PC-9 (cell line): Measurements from ENCODE around the gene SOX13. TPM values are rescaled to one million over a fixed set of nuclear protein-coding genes. Genes with fewer than 3 reads are reported as not detected.

ENCODE experiments used
- BruUV-seq: library from RNA; stranded (reverse); fragments of 400-500 nt; replicated peaks from 2 replicates; lab custom pipeline; 2021; lab: Mats Ljungman, UMichigan
- CTCF ChIA-PET: fragments of 300-600 bp; sonication (Branson Sonifier 250); formaldehyde crosslinking; loops from one replicate; lab custom pipeline; 2022; ENCODE audit warnings: antibody characterized with exemption; lab: Charles Lee
- POLR2A ChIA-PET: fragments of 300-600 bp; sonication (Branson Sonifier 250); formaldehyde crosslinking; loops from one replicate; lab custom pipeline; 2022; ENCODE audit warnings: antibody characterized with exemption; ENCODE audit not compliant: unreplicated experiment; lab: Charles Lee
- DNase-seq, 2 experiments: peaks; one replicate each; pipeline versions ENCODE4 v3.0.0 to v3.0.0-alpha.2; 2015 to 2022; ENCODE audit warnings: mixed read lengths in 1 of 2
- H2AFZ ChIP-seq: fragments of 200-600 bp; sonication (generic); 2 replicates; pipeline ENCODE4 v1.8.1; 2017; ENCODE audit warnings: antibody characterized with exemption
- H3F3A ChIP-seq: fragments of 200-600 bp; sonication (generic); 2 replicates; pipeline ENCODE4 v1.8.1; 2017; ENCODE audit warnings: antibody characterized with exemption, mild to moderate bottlenecking, low read depth; ENCODE audit not compliant: insufficient read depth
- H3K27ac ChIP-seq: fragments of 200-600 bp; sonication (generic); 2 replicates; pipeline ENCODE4 v1.6.1; 2016; ENCODE audit warnings: mixed run types
- H3K27me3 ChIP-seq: fragments of 200-600 bp; sonication (generic); 2 replicates; pipeline ENCODE4 v1.6.1; 2016; ENCODE audit warnings: low read depth, mixed run types; ENCODE audit not compliant: insufficient read depth
- H3K36me3 ChIP-seq: fragments of 200-600 bp; sonication (generic); 2 replicates; pipeline ENCODE4 v1.6.1; 2016; ENCODE audit warnings: low read depth, mixed run types
- H3K4me1 ChIP-seq: fragments of 200-600 bp; sonication (generic); replicated peaks from 2 replicates; pipeline ENCODE4 v1.6.1; 2016; ENCODE audit warnings: mixed run types; ENCODE audit not compliant: insufficient read depth
- H3K4me2 ChIP-seq: fragments of 200-600 bp; sonication (generic); 2 replicates; pipeline ENCODE4 v1.6.1; 2017; ENCODE audit warnings: mixed run types
- H3K4me3 ChIP-seq: fragments of 200-600 bp; sonication (generic); 2 replicates; pipeline ENCODE4 v1.6.1; 2016; ENCODE audit warnings: mixed run types
- H3K79me2 ChIP-seq: fragments of 200-600 bp; sonication (generic); 2 replicates; pipeline ENCODE4 v1.6.1; 2017; ENCODE audit warnings: low read depth, mixed run types
- H3K9me2 ChIP-seq: fragments of 200-600 bp; sonication (generic); 2 replicates; pipeline ENCODE4 v1.8.1; 2017; ENCODE audit warnings: mild to moderate bottlenecking; ENCODE audit not compliant: insufficient read depth
- H3K9me3 ChIP-seq: fragments of 200-600 bp; sonication (generic); 2 replicates; pipeline ENCODE4 v1.8.1; 2016; ENCODE audit warnings: low read depth; ENCODE audit not compliant: insufficient read depth
- H4K20me1 ChIP-seq: fragments of 200-600 bp; sonication (generic); 2 replicates; pipeline ENCODE4 v1.8.1; 2017; ENCODE audit not compliant: insufficient read depth
- EZH2 ChIP-seq: fragments of 200-600 bp; sonication (generic); IDR thresholded peaks from 2 replicates; pipeline ENCODE4 v1.8.0; 2017; ENCODE audit warnings: antibody characterized with exemption, low read depth
- intact Hi-C: fragments of 100-400 bp; cut with micrococcal nuclease; formaldehyde crosslinking; loops from one replicate; pipeline ENCODE4 v1.10.0; 2022; ENCODE audit not compliant: unreplicated experiment
- total RNA-seq: library from RNA; stranded (reverse); gene quantifications from 2 replicates; pipeline ENCODE4 v1.2.3, GENCODE V29; 2021
- TF ChIP-seq, protein P1 (sequence below): fragments of 200-600 bp; sonication (generic); conservative IDR thresholded peaks from 2 replicates; pipeline ENCODE4 v1.6.1; 2017; ENCODE audit warnings: mixed run types, antibody characterized with exemption, mild to moderate bottlenecking, moderate library complexity

SOX13 gene
- total RNA-seq, 1 experiment from 2014 or later: 89.9 TPM

DNA sequence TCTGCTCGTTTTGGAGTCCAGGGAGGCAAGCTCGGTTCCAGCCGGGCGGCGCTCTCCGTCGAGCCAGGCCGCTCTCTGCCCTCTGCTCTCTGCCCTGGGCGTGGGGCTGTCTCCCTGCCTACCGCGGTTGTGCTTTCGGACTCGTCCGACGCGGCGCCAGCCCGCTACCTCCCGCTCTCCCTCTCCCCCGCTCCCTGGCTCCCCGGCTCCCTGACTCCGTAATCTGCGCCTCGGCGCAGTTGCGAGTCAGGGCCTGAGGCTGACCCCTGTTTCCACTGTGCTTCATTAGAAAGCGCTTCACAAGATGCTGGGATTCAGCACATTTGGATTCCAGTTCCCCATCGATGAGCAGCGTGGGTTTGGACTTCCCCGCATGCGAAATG lies 2.2 kb downstream of the SOX13 start:
- H3K9me3 ChIP-seq: no peaks in the 10 kb centered on the region
- H3K4me1 ChIP-seq: peaks cover 50% of the 10 kb centered on the region
- intact Hi-C loops: loop anchor here (10.0 kb wide), 1 partner anchor 420 kb away; the partner anchor contains the start of gene PIK3C2B
- peaks cover 34% of the 10 kb centered on the region for H4K20me1 ChIP-seq
- H3K79me2 ChIP-seq: peaks cover 72% of the 10 kb centered on the region
- 0 out of 2 replicates have a peak overlapping the region, but pooled peaks have one; percentile 75 for H2AFZ ChIP-seq
- CTCF ChIA-PET: no interaction called here
- DNase-seq: peak in 1 of 2 experiments; percentile 17
- H3K36me3 ChIP-seq: no peaks in the 10 kb centered on the region
- no peaks in the 10 kb centered on the region for H3K27me3 ChIP-seq
- TF ChIP-seq, protein P1, sequence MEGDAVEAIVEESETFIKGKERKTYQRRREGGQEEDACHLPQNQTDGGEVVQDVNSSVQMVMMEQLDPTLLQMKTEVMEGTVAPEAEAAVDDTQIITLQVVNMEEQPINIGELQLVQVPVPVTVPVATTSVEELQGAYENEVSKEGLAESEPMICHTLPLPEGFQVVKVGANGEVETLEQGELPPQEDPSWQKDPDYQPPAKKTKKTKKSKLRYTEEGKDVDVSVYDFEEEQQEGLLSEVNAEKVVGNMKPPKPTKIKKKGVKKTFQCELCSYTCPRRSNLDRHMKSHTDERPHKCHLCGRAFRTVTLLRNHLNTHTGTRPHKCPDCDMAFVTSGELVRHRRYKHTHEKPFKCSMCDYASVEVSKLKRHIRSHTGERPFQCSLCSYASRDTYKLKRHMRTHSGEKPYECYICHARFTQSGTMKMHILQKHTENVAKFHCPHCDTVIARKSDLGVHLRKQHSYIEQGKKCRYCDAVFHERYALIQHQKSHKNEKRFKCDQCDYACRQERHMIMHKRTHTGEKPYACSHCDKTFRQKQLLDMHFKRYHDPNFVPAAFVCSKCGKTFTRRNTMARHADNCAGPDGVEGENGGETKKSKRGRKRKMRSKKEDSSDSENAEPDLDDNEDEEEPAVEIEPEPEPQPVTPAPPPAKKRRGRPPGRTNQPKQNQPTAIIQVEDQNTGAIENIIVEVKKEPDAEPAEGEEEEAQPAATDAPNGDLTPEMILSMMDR: no peak
- TF ChIP-seq EZH2: no peak
- H3K9me2 ChIP-seq: no peaks in the 10 kb centered on the region
- H3K4me3 ChIP-seq: peak overlapping the region; percentile 96
- peak overlapping the region; percentile 96 for H3K4me2 ChIP-seq
- peaks cover 30% of the 10 kb centered on the region for H3F3A ChIP-seq
- POLR2A ChIA-PET: interaction anchor here (0.6 kb wide), 1 partner anchor 42 kb away, joined by 7 read pairs; no protein-coding TSS in a partner anchor
- H3K27ac ChIP-seq: peak overlapping the region; percentile 40; the same call in 1 of the 2 replicates
- no TSS peak for BruUV-seq

DNA sequence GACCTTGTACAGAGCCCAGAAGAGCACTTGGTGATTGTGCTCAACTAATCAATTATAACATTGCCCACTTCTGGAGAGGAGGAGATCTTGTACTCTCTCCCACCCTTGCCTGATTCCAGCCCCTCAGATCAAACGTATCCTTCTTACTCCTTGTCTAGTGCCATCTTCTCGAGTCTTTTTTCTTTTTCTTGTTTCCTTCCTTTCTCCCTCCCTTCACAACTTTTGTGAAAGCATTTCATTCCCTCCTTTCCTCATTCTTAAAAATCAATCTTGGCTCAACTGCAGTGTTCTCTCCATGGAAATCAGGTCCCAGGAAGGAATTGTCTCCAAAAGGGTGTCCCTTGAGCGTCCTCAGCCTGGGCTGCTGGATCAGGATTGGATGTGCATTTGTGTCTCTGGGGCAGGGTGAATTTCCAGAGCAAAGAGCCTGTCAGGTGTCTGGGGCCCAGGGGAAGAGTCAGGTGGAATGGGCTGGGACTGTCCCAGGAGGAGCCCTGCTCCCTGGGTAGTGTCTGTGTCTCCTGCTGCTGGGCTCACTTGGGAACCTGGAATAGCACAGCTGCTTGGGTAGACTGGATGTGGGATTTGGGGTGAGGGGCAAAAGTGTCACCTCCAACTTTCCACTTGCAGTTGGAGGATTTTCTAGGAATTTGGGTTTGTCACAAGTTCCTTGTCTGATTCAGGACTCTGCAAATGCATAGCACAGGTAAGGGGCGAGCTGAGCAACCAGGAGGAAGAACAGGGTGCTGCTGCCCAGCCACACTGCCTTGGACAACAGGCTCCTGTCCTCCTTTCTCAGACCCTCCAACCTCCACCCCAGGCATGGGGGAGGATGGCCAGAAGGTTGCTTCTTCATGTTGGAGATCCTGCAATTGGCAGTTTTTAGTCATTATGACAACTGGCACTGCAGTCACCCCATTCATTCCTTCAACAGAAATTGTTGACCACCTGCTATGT lies 3.3 kb downstream of the SOX13 start:
- CTCF ChIA-PET: no interaction called here
- Histone ChIP-seq H3K27me3 (no peaks in the 10 kb centered on the region), H3K9me3 (no peaks in the 10 kb centered on the region), H3K4me1 (peaks cover 58% of the 10 kb centered on the region), H4K20me1 (peaks cover 34% of the 10 kb centered on the region), H3F3A (peaks cover 31% of the 10 kb centered on the region), H3K27ac (peak overlapping the region; percentile 77; the same call in 1 of the 2 replicates), H3K9me2 (no peaks in the 10 kb centered on the region), H3K4me2 (peak overlapping the region; percentile 96), H3K36me3 (no peaks in the 10 kb centered on the region), H2AFZ (no peak overlapping the region), H3K79me2 (peaks cover 82% of the 10 kb centered on the region), H3K4me3 (peak overlapping the region; percentile 96)
- no TSS peak for BruUV-seq
- POLR2A ChIA-PET: interaction anchor here (0.5 to 0.6 kb wide), 2 partner anchors 54 to 1593 kb away, joined by 3 to 22 read pairs; no protein-coding TSS in a partner anchor
- DNase-seq: no peak
- TF ChIP-seq EZH2: no peak
- TF ChIP-seq, protein P1: no peak
- intact Hi-C loops: loop anchor here (10.0 kb wide), 1 partner anchor 419 kb away; the partner anchor contains the start of gene PIK3C2B

DNA sequence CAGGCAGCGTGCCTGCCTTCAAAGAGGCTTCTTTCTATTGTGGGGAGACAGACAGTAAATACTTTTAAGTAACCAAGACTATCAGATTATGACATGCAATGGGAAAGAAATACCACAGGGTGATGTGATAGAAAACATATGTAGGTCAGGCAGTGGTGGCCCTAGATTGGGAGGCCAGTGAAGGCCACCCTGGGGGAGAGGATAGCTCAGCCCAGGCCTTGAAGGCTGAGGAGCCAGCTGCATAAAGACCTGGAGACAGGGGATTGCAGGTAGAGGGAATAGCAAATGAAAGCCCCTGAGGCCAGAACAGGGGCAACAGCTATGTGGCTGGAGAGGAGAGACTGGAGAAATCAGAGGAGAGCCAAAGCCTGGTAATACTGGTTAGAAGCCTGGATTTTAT lies 4.0 kb downstream of the SOX13 start:
- no TSS peak for BruUV-seq
- intact Hi-C loops: loop anchor here (10.0 kb wide), 1 partner anchor 418 kb away; the partner anchor contains the start of gene PIK3C2B
- CTCF ChIA-PET: no interaction called here

More for the DNA sequence above, 4.0 kb downstream of the SOX13 start:
- POLR2A ChIA-PET: interaction anchor here (0.5 to 0.6 kb wide), 2 partner anchors 53 to 1594 kb away, joined by 3 to 22 read pairs; no protein-coding TSS in a partner anchor
- Histone ChIP-seq H3K4me3 (peak overlapping the region; percentile 96), H3K4me2 (peak overlapping the region; percentile 96), H2AFZ (no peak overlapping the region), H3K4me1 (peaks cover 66% of the 10 kb centered on the region), H3K27ac (peak overlapping the region; percentile 77; the same call in 1 of the 2 replicates), H3F3A (peaks cover 31% of the 10 kb centered on the region), H3K9me3 (no peaks in the 10 kb centered on the region), H3K36me3 (no peaks in the 10 kb centered on the region), H3K27me3 (no peaks in the 10 kb centered on the region), H3K79me2 (peaks cover 89% of the 10 kb centered on the region), H4K20me1 (peaks cover 34% of the 10 kb centered on the region), H3K9me2 (no peaks in the 10 kb centered on the region)
- DNase-seq: no peak
- TF ChIP-seq, protein P1: no peak
- TF ChIP-seq EZH2: no peak
